HFF-Myc (cell line): Measurements from ENCODE around the gene IL10.

Experiments used
- DNase-seq: peaks from one replicate; pipeline ENCODE4 v3.0.0-alpha.2; 2011; ENCODE audit warnings: low read depth; ENCODE audit errors: extremely low read depth
- H3K4me3 ChIP-seq: replicated peaks from 2 replicates; pipeline ENCODE4 v1.5.1; 2011; ENCODE audit warnings: low read depth, mild to moderate bottlenecking, control low read depth, low read length
- CTCF ChIP-seq: IDR thresholded peaks from 2 replicates; pipeline ENCODE4 v1.5.1; 2012; ENCODE audit warnings: mild to moderate bottlenecking, low read depth, low read length, control low read depth; ENCODE audit errors: missing control alignments

The IL10 gene

GRCh38 chr1:206800411-206800810 lies 28.1 kb upstream of the IL10 start:
- no peak for TF ChIP-seq CTCF
- no peak overlapping the region for H3K4me3 ChIP-seq
- no peak for DNase-seq

GRCh38 chr1:206799311-206799710 lies 27.0 kb upstream of the IL10 start:
- H3K4me3 ChIP-seq = no peak overlapping the region
- no peak for DNase-seq
- TF ChIP-seq CTCF = no peak

- no peak overlapping the region for H3K4me3 ChIP-seq
- no peak for TF ChIP-seq CTCF
- no peak for DNase-seq
Observed at GRCh38 chr1:206798384-206798996, 26.2 kb upstream of the IL10 start.

- no peak overlapping the region for H3K4me3 ChIP-seq
- TF ChIP-seq CTCF = peak; percentile 68
- no peak for DNase-seq
Observed at GRCh38 chr1:206797534-206798383, 25.5 kb upstream of the IL10 start.

GRCh38 chr1:206796981-206797402 lies 24.7 kb upstream of the IL10 start:
- no peak overlapping the region for H3K4me3 ChIP-seq
- DNase-seq = no peak
- no peak for TF ChIP-seq CTCF

GRCh38 chr1:206796116-206796515 lies 23.8 kb upstream of the IL10 start:
- no peak for TF ChIP-seq CTCF
- H3K4me3 ChIP-seq = no peak overlapping the region
- DNase-seq = no peak
